ENCODE data around the gene HIC2.
"Not testable (repeated sequence)": the region's sequence is repeated elsewhere in the genome, so short reads cannot be mapped to it uniquely, and the experiment has no call there.

Gene HIC2

DNA sequence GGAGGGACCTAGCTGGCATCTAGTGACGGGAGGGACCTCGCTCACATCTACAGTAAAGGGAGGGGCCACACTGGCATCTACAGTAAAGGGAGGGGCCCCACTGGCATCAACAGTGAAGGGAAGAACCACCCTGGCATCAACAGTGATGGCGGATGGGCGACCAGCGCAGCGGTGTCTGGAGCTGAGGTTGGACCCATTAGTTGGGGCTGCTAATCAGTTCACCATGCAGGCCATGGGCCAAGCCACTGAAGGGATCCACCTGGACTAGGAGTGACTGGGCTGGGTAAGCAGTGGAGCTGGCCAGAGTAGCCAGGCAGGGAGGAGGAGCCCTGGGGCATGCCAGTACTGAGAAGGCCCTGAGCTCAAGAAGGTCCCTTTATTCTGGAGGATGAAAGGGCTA, 73.4 kb downstream of the HIC2 start:
- DNase-seq (ENCODE audit: low read depth in 2 of 2): not testable (repeated sequence)

DNA sequence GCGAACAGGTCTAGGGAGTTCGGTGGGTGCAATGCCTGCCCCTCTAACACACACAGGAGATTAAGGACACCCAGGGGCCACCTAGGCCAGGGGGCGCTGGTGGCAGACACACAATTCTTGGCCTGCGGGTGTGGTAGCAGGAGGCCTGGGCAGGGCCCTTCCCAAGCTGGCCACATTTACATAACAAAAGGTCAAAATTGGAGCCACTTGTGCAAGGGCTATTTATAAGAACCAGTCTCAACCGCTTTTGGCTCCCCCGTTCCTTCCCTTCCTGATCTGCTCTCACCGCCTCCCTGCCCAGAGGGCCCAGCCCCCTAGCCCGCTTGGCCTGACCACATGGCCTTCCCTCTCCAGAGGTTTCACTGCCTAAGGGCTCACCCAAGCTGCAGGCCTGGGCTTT, 75.1 kb downstream of the HIC2 start:
- DNase-seq (ENCODE audit: low read depth in 2 of 2): not testable (repeated sequence)

DNA sequence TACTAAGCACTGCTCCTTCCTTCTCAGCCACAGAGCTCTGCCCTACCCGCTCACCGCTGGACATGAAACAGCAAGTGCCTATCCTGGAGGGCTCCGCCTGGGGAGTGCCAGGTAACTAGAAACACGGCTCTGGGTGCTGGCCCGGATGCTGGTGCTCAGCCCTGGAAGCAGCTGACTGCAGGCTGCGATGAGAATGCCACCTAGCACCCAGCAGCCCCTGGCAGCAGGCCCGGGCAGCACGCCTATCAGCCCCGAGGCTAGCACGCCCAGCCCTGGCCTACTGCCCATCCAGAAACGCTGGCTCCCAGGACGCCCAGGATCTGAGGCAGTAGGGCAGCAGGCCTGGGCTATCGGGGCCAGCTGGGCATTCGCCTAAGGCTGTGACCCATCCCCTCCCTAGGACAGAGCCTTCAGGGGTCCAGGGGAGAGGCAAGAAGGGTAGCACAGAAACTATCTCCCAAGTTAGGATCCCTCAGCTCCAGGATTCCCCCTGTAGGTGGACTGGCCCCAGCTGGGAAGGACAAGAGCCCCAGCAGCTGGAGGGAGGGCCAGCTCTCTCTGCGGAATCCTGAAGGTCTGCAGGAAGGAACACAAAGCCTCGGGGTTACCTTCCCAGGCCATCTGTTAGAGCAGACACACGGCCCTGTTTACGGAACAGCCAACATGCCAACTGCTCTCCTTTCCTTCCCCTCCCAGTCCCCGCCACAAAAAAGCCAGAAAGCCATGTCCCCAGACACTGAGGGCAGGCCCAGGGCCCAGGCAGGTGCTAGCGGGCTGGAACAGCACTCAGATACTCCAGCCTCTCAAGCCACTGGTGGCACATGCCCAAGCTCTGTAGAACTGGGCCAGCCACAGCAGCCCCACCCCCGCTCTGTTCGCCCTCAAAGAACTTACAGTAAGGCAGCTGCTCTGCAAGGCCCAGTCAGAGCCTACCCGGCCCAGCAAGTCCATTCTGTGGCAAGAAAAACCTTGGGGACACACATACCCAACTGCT, 76.9 kb downstream of the HIC2 start:
- not testable (repeated sequence) for DNase-seq (ENCODE audit: low read depth in 2 of 2)

DNA sequence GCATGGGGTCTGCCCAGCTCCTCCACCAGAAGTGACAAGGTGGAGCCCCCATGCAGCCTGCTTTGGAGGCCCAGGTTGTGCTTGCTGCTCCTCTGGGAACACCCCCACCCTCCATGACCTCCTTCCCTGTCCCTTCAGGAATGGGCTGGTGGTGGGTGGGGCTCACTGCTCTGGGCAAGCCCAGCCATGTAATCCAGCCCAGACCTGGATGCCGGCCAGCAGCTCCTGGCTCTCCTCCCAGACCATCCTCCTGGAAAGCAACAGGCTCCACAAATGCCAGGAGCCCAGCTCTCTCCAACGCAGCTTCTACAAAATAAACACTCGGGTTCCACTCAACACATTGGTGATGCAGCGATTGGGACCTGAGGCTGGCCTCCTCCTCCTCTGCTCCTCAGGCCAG, 80.8 kb downstream of the HIC2 start:
- DNase-seq (ENCODE audit: low read depth in 2 of 2): not testable (repeated sequence)

DNA sequence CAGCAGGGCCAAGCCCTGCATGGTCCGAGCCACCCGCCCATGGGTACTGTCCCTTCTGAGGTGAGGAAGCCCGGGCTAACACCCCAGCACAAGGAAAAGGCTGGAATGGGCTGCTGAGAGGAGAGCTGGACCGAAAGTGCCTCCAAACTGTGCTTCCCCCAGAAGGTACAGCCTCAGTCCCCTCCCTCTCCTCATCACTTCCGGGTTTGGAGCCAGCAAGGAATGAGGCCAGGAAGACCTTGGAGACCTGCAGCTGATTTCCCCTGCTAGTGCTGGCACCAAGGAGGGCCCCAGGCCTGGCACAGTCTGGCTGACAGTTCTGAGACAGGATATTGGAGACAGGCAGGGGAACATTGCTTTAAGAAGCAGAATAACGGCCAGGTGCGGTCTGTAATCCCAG, 81.3 kb downstream of the HIC2 start:
- not testable (repeated sequence) for DNase-seq (ENCODE audit: low read depth in 2 of 2)

DNA sequence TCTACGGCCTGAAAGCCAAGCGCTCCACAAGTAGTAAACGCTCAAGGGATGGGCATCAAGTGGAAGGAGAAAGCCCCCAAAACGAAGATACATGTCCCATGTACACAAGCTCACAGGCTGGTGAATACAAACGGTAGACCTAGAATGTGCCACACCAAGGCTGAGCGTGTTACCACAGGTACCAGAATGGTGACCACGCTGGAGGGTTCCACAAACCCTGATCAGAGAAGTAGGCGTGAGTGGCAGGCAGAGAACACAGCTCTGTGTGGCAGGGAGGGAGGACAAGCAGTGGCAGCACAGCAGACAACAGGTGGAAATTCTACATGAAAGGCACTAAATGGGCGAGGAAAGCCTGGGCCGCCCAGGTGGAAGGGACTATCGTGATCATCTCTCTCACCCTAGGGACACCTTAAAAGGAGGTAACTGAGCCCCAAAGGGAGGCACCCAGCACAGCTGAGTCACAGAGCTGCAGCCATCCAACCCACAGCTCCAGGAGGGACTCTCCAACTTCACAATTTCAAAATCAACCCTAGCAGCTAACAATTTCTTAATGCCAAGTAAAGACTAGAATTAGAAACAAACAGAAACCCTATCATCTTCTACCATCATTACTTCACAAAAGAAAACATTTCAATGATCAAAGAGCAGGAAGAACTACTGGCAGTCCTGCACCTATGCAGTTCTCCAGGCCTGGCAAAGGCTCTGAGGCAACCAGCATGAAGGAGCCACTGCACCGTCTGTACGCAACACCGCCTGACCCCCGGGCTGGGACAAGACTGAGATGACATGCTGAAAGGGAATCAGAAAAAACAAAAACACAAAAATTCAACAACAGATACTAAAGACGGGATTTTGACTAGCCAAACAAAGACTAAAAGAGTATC, 82.7 kb downstream of the HIC2 start:
- not testable (repeated sequence) for DNase-seq (ENCODE audit: low read depth in 2 of 2)

Data from stimulated activated CD8-positive, alpha-beta memory T cell treated with anti-CD3 and anti-CD28 coated beads, Interleukin-15, amount 100 ng/mL, for 4 hours (primary cell).